ENCODE results near the gene AGPAT1. TPM values are rescaled to one million over a fixed set of nuclear protein-coding genes. Genes with fewer than 3 reads are reported as not detected.

AGPAT1 gene
- total RNA-seq, 1 experiment from 2014 or later: 55.6 TPM

- TF ChIP-seq, protein P1, sequence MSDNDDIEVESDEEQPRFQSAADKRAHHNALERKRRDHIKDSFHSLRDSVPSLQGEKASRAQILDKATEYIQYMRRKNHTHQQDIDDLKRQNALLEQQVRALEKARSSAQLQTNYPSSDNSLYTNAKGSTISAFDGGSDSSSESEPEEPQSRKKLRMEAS (IDR thresholded peaks at IDR 0.05): peak; percentile 42; the same call in 1 of the 2 replicates
- TF ChIP-seq CTCF (IDR thresholded peaks at IDR 0.05 in 2 of 3, conservative IDR thresholded peaks at IDR 0.05 in 1 of 3; ENCODE audit: borderline replicate concordance in 1 of 3, insufficient read depth in 1 of 3, low read depth in 2 of 3, low read length in 2 of 3) (peak; percentile 58 to 81 (median 61)), RAD21 (IDR thresholded peaks at IDR 0.05; ENCODE audit: low read depth) (peak; percentile 87), POLR2A (IDR thresholded peaks at IDR 0.05; ENCODE audit: borderline replicate concordance, extremely low read depth, insufficient read depth, insufficient read length) (no peak)
- peaks cover 12 to 25% of the 10 kb centered on the region in 2 experiments for H3K4me1 ChIP-seq (ENCODE audit: control insufficient read depth in 1 of 2, insufficient read depth in 2 of 2, low read length in 2 of 2)
- intact Hi-C loops (cut with micrococcal nuclease): loop anchor here (1.0 kb wide), 2 partner anchors 24 to 35 kb away; partner anchors contain the start of gene FKBPL
- peak overlapping the region; percentile 98 for H3K27ac ChIP-seq (ENCODE audit: low read depth, low read length)
- H4K20me1 ChIP-seq (ENCODE audit: insufficient read depth): no peaks in the 10 kb centered on the region
- ChIA-PET CTCF (interaction anchor here (1.2 kb wide), 2 partner anchors 36 to 67 kb away, joined by 6 read pairs; no protein-coding TSS in a partner anchor), POLR2A (no interaction called here), RAD21 (ENCODE audit: low non-redundant PET in 1 of 2, low total read pairs in 2 of 2, uncharacterized antibody in 2 of 2, unreplicated experiment in 2 of 2) (no interaction called here)
- peaks cover 14 to 17% of the 10 kb centered on the region in 2 experiments; a peak in 3 of 4 replicates for H3K36me3 ChIP-seq (ENCODE audit: control insufficient read depth in 1 of 2, insufficient read depth in 2 of 2, low read length in 2 of 2)
- H3K27me3 ChIP-seq (ENCODE audit: insufficient read depth, low read length): no peaks in the 10 kb centered on the region
- H2AFZ ChIP-seq (ENCODE audit: low read depth, low read length, poor library complexity, severe bottlenecking): no peak overlapping the region
- peak overlapping the region; percentile 95 for H3K4me2 ChIP-seq (ENCODE audit: low read length)
- H3K79me2 ChIP-seq (ENCODE audit: insufficient read depth, low read length): peaks cover 16% of the 10 kb centered on the region
- H3K9me2 ChIP-seq (ENCODE audit: insufficient read depth): no peaks in the 10 kb centered on the region
- DNase-seq (ENCODE audit: low read depth, low spot score): peak; percentile 54
- no peaks in the 10 kb centered on the region for H3K9me3 ChIP-seq (ENCODE audit: control insufficient read depth in 1 of 2, insufficient read depth in 1 of 2, low read depth in 1 of 2, low read length in 2 of 2)
- no TSS peak for BruUV-seq (replicated peaks)
- H3K4me3 ChIP-seq (replicated peaks in 1 of 2; ENCODE audit: low read depth in 1 of 2, low read length in 2 of 2): peak overlapping the region; percentile 93 to 95
- peak; percentile 72 for ATAC-seq
- H3K9ac ChIP-seq (ENCODE audit: low read length): peak overlapping the region; percentile 93
These were observed 21.2 kb downstream of the AGPAT1 start for GRCh38 chr6:32154514-32155161.

Data from HCT116 (cell line).